H9 (cell line): ENCODE results near the gene CTAGE8. TPM values are rescaled to one million over a fixed set of nuclear protein-coding genes. Genes with fewer than 3 reads are reported as not detected.
"Not testable (repeated sequence)": the region's sequence is repeated elsewhere in the genome, so short reads cannot be mapped to it uniquely, and the experiment has no call there.

Experiments
- DNase-seq: peaks from one replicate; pipeline ENCODE4 v3.0.0-alpha.2; 2017
- H2AFZ ChIP-seq: one replicate; pipeline ENCODE4 v1.6.1; 2013; ENCODE audit warnings: mild to moderate bottlenecking, low read length, control low read depth, moderate library complexity
- H2AK5ac ChIP-seq: 2 replicates; pipeline ENCODE4 v1.6.1; 2013; ENCODE audit warnings: low read length, control low read depth, mixed read lengths; ENCODE audit not compliant: insufficient read length
- H2BK120ac ChIP-seq: one replicate; pipeline ENCODE4 v1.6.1; 2013; ENCODE audit warnings: low read depth, mild to moderate bottlenecking, low read length, control low read depth, inconsistent platforms; ENCODE audit not compliant: poor library complexity, severe bottlenecking
- H2BK12ac ChIP-seq: 2 replicates; pipeline ENCODE4 v1.6.1; 2013; ENCODE audit warnings: low read length, control low read depth, mixed read lengths, low read depth; ENCODE audit not compliant: insufficient read length
- H2BK15ac ChIP-seq: 2 replicates; pipeline ENCODE4 v1.6.1; 2013; ENCODE audit warnings: low read depth, low read length, control low read depth
- H2BK20ac ChIP-seq: one replicate; pipeline ENCODE4 v1.6.1; 2013; ENCODE audit warnings: low read depth, mild to moderate bottlenecking, low read length, control low read depth, inconsistent platforms; ENCODE audit not compliant: poor library complexity, severe bottlenecking
- H2BK5ac ChIP-seq: 2 replicates; pipeline ENCODE4 v1.6.1; 2013; ENCODE audit warnings: low read length, control low read depth, mixed read lengths; ENCODE audit not compliant: insufficient read length
- H3K14ac ChIP-seq: 2 replicates; pipeline ENCODE4 v1.6.1; 2013; ENCODE audit warnings: low read length, control low read depth; ENCODE audit not compliant: insufficient read depth
- H3K18ac ChIP-seq: 2 replicates; pipeline ENCODE4 v1.6.1; 2013; ENCODE audit warnings: low read depth, mild to moderate bottlenecking, mixed read lengths, low read length, control low read depth; ENCODE audit not compliant: insufficient read length
- H3K23ac ChIP-seq: 2 replicates; pipeline ENCODE4 v1.6.1; 2013; ENCODE audit warnings: low read length, control low read depth, mixed read lengths, low read depth; ENCODE audit not compliant: insufficient read length
- H3K23me2 ChIP-seq: 2 replicates; pipeline ENCODE4 v1.6.1; 2013; ENCODE audit warnings: low read depth, mild to moderate bottlenecking, mixed read lengths, low read length, control low read depth; ENCODE audit not compliant: insufficient read length, poor library complexity, severe bottlenecking
- H3K27ac ChIP-seq: 2 replicates; pipeline ENCODE4 v1.5.1; 2013; ENCODE audit warnings: low read length, control low read depth, mixed read lengths, low read depth; ENCODE audit not compliant: insufficient read length
- H3K27me3 ChIP-seq: 2 replicates; pipeline ENCODE4 v1.6.1; 2013; ENCODE audit warnings: low read length, control low read depth, inconsistent platforms; ENCODE audit not compliant: insufficient read depth
- H3K4ac ChIP-seq: 2 replicates; pipeline ENCODE4 v1.6.1; 2013; ENCODE audit warnings: low read depth, mild to moderate bottlenecking, control low read depth, inconsistent platforms, low read length, moderate library complexity
- H3K4me1 ChIP-seq: 2 replicates; pipeline ENCODE4 v1.6.1; 2013; ENCODE audit warnings: low read length, control low read depth, inconsistent platforms; ENCODE audit not compliant: insufficient read depth
- H3K4me2 ChIP-seq: 2 replicates; pipeline ENCODE4 v1.6.1; 2013; ENCODE audit warnings: low read length, control low read depth, mixed read lengths; ENCODE audit not compliant: insufficient read length, insufficient read depth
- H3K56ac ChIP-seq: 2 replicates; pipeline ENCODE4 v1.6.1; 2013; ENCODE audit warnings: low read depth, mild to moderate bottlenecking, mixed read lengths, low read length, control low read depth; ENCODE audit not compliant: insufficient read length
- H3K79me1 ChIP-seq: 2 replicates; pipeline ENCODE4 v1.6.1; 2013; ENCODE audit warnings: low read depth, mild to moderate bottlenecking, moderate library complexity, low read length, control low read depth, inconsistent platforms; ENCODE audit not compliant: insufficient read depth, poor library complexity, severe bottlenecking
- H3K79me2 ChIP-seq: 2 replicates; pipeline ENCODE4 v1.6.1; 2013; ENCODE audit warnings: low read length, control low read depth, inconsistent platforms; ENCODE audit not compliant: insufficient read depth
- H3K9ac ChIP-seq: 2 replicates; pipeline ENCODE4 v1.6.1; 2013; ENCODE audit warnings: low read length, control low read depth, mixed read lengths; ENCODE audit not compliant: insufficient read length; ENCODE audit errors: extremely low read depth
- H3K9me3 ChIP-seq: one replicate; pipeline ENCODE4 v1.6.1; 2013; ENCODE audit warnings: low read depth, low read length, inconsistent platforms; ENCODE audit not compliant: control insufficient read depth
- H3T11ph ChIP-seq: one replicate; pipeline ENCODE4 v1.6.1; 2013; ENCODE audit warnings: mild to moderate bottlenecking, low read length, control low read depth, inconsistent platforms
- H4K20me1 ChIP-seq: one replicate; pipeline ENCODE4 v1.6.1; 2013; ENCODE audit not compliant: control insufficient read depth, insufficient read length, insufficient read depth
- H4K5ac ChIP-seq: 2 replicates; pipeline ENCODE4 v1.6.1; 2013; ENCODE audit warnings: low read depth, mild to moderate bottlenecking, mixed read lengths, low read length, control low read depth; ENCODE audit not compliant: insufficient read length
- H4K8ac ChIP-seq: replicated peaks from 2 replicates; pipeline ENCODE4 v1.6.1; 2013; ENCODE audit warnings: low read length, control low read depth, mixed read lengths, low read depth; ENCODE audit not compliant: insufficient read length
- H4K91ac ChIP-seq: 2 replicates; pipeline ENCODE4 v1.6.1; 2013; ENCODE audit warnings: low read depth, mild to moderate bottlenecking, moderate library complexity, mixed read lengths, low read length, control low read depth; ENCODE audit not compliant: insufficient read length
- H3K27ac Mint-ChIP-seq, 3 experiments: 2 replicates in 2 of 3; 3 replicates in 1 of 3; pipeline ENCODE4 v1.8.0; 2020 to 2021; ENCODE audit warnings: mixed read lengths in 3 of 3, mild to moderate bottlenecking in 1 of 3, moderate library complexity in 1 of 3
- H3K27me3 Mint-ChIP-seq: 2 replicates; pipeline ENCODE4 v1.8.0; 2021; ENCODE audit warnings: low read depth, mild to moderate bottlenecking, moderate library complexity, mixed read lengths
- H3K36me3 Mint-ChIP-seq, 3 experiments: 2 replicates in 2 of 3; 3 replicates in 1 of 3; pipeline ENCODE4 v1.8.0; 2020 to 2021; ENCODE audit warnings: low read depth in 3 of 3, mixed read lengths in 3 of 3; ENCODE audit not compliant: insufficient read depth in 1 of 3
- H3K4me1 Mint-ChIP-seq, 2 experiments: 2 replicates each; pipeline ENCODE4 v1.8.0; 2020; ENCODE audit warnings: mixed read lengths in 2 of 2
- H3K4me3 Mint-ChIP-seq, 2 experiments: 2 replicates in 1 of 2; 3 replicates in 1 of 2; pipeline ENCODE4 v1.8.0; 2020 to 2021; ENCODE audit warnings: mild to moderate bottlenecking in 2 of 2, mixed read lengths in 2 of 2, moderate library complexity in 1 of 2
- H3K9me3 Mint-ChIP-seq, 2 experiments: 2 replicates in 1 of 2; 3 replicates in 1 of 2; pipeline ENCODE4 v1.8.0; 2020; ENCODE audit warnings: mild to moderate bottlenecking in 2 of 2, mixed read lengths in 2 of 2, moderate library complexity in 1 of 2
- WGBS: extraction: QIAGEN DNeasy Blood & Tissue Kit; methylation state at CpG from one replicate; pipeline ENCODE4 v1.1.7; 2013; ENCODE audit warnings: missing lambda C conversion rate, low lambda C conversion rate, mixed read lengths; ENCODE audit not compliant: insufficient read length; ENCODE audit errors: extremely low coverage; 5-methylcytosine and 5-hydroxymethylcytosine counted together
- total RNA-seq: library from RNA; stranded (reverse); gene quantifications from 2 replicates; pipeline ENCODE4 v1.2.1, GENCODE V29; 2021

Gene CTAGE8
- total RNA-seq, 1 experiment from 2014 or later, result 4.9 TPM

GRCh38 chr7:144245372-144245771 lies 23.7 kb downstream of the CTAGE8 start:
- H3K14ac ChIP-seq, H3K4ac ChIP-seq, H2BK12ac ChIP-seq, H3K4me2 ChIP-seq, H2BK15ac ChIP-seq, H4K20me1 ChIP-seq, H3K27ac Mint-ChIP-seq, H2BK20ac ChIP-seq, H3T11ph ChIP-seq, H2AFZ ChIP-seq, H3K9ac ChIP-seq, H3K79me2 ChIP-seq, DNase-seq, H3K4me3 Mint-ChIP-seq, H3K36me3 Mint-ChIP-seq, H2BK5ac ChIP-seq, H3K18ac ChIP-seq, H3K9me3 ChIP-seq, H3K4me1 Mint-ChIP-seq, H3K27me3 Mint-ChIP-seq, H3K79me1 ChIP-seq, H3K27me3 ChIP-seq, H4K91ac ChIP-seq, H4K8ac ChIP-seq, H3K23ac ChIP-seq, H3K23me2 ChIP-seq, H2AK5ac ChIP-seq, H3K4me1 ChIP-seq, H3K27ac ChIP-seq, H3K56ac ChIP-seq, H2BK120ac ChIP-seq, H3K9me3 Mint-ChIP-seq, H4K5ac ChIP-seq: not testable (repeated sequence)
- no CpG with 5 or more reads among the region's 2 CpGs for WGBS

- not testable (repeated sequence) for H3K4me1 Mint-ChIP-seq, H2BK12ac ChIP-seq, H2BK15ac ChIP-seq, H3T11ph ChIP-seq, H3K27me3 ChIP-seq, H3K4me3 Mint-ChIP-seq, H3K27me3 Mint-ChIP-seq, H4K91ac ChIP-seq, H3K56ac ChIP-seq, H3K27ac ChIP-seq, H3K23me2 ChIP-seq, H2AFZ ChIP-seq, H3K4me1 ChIP-seq, H2BK120ac ChIP-seq, H2AK5ac ChIP-seq, H4K20me1 ChIP-seq, H3K27ac Mint-ChIP-seq, H3K79me2 ChIP-seq, H4K5ac ChIP-seq, H3K9me3 ChIP-seq, H3K9ac ChIP-seq, H3K4me2 ChIP-seq, H3K9me3 Mint-ChIP-seq, H3K4ac ChIP-seq, H2BK20ac ChIP-seq, DNase-seq, H3K18ac ChIP-seq, H3K23ac ChIP-seq, H3K79me1 ChIP-seq, H3K14ac ChIP-seq, H4K8ac ChIP-seq, H2BK5ac ChIP-seq, H3K36me3 Mint-ChIP-seq
- WGBS, result no CpG with 5 or more reads among the region's 2 CpGs
These were observed 29.7 kb downstream of the CTAGE8 start, which contains the start of gene OR2A42 for GRCh38 chr7:144239365-144239764. OR2A42 (minus strand) TSS chr7:144239605; CDS start chr7:144232843, 6,762 bp downstream.
